Astrocyte of the spinal cord (primary cell): ENCODE results near the gene FAM124B.

Source experiments
- DNase-seq: peaks from one replicate; pipeline ENCODE4 v3.0.0; 2011; ENCODE audit warnings: low read depth, low spot score
- H3K4me3 ChIP-seq: 2 replicates; pipeline ENCODE4 v1.5.1; 2011; ENCODE audit warnings: low read depth, mild to moderate bottlenecking, low read length, moderate library complexity
- in situ Hi-C: cut with HindIII; loops from 2 replicates; pipeline ENCODE4 v1.10.0; 2017; ENCODE audit warnings: low sequenced_read_pairs
- TF ChIP-seq, protein P1 (sequence below): IDR thresholded peaks from 2 replicates; pipeline ENCODE4 v1.5.1; 2012; ENCODE audit warnings: low read depth, mild to moderate bottlenecking, low read length, inconsistent platforms

FAM124B gene

DNA sequence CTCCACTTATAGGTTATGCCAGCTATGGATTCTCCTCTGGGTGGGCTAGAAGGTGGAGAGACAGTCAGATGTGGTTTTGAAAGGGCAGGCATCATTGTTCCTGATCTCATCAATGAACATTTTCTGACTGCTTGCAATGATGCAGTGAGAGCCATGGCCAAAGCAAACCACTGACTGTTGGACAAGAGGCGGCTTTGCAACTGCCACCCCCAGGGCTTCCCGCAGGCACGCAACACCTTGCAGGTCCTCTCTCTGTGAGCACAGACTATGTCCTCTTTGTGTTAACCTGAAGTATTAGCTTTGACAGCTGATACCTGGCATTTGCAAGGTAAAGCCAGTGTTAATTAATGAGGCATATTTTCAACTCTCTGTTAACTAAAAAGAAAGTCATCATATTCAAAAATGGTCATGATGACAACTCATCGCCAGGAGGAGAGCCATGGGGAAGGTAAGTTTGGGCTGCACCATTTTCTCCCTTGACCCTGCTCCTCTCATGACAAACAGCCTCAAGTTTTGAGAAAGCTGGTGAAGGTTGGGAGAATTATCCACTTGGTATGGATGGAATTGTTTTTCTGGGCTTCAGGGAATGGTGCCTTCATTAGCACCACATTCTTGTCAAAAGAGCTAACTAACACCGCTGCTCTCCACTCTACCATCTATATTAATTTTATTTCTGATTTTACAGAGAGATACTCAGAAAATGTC is 14.9 kb upstream of the FAM124B start:
- in situ Hi-C loops, result no loop called here

DNA sequence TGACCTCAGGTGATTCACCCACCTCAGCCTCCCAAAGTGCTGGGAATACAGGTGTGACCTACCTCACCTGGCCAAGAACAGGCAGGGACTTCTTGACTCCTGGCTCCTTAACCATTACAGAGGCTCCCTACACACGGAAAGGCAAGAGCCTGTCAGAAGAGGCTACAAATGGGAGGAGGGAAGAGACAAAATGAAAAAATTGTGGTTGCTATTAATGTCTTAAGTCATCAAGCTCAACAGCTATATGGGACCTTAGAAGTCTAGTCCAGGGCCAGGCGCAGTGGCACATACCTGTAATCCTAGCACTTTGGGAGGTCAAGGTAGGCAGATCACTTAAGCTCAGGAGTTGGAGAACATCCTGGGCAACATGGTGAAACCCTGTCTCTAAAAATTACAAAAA is 11.5 kb upstream of the FAM124B start:
- DNase-seq, result no peak
- TF ChIP-seq, protein P1, sequence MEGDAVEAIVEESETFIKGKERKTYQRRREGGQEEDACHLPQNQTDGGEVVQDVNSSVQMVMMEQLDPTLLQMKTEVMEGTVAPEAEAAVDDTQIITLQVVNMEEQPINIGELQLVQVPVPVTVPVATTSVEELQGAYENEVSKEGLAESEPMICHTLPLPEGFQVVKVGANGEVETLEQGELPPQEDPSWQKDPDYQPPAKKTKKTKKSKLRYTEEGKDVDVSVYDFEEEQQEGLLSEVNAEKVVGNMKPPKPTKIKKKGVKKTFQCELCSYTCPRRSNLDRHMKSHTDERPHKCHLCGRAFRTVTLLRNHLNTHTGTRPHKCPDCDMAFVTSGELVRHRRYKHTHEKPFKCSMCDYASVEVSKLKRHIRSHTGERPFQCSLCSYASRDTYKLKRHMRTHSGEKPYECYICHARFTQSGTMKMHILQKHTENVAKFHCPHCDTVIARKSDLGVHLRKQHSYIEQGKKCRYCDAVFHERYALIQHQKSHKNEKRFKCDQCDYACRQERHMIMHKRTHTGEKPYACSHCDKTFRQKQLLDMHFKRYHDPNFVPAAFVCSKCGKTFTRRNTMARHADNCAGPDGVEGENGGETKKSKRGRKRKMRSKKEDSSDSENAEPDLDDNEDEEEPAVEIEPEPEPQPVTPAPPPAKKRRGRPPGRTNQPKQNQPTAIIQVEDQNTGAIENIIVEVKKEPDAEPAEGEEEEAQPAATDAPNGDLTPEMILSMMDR, result no peak
- in situ Hi-C loops, result no loop called here
- H3K4me3 ChIP-seq, result no peak overlapping the region

More for the DNA sequence above, 14.9 kb upstream of the FAM124B start:
- no peak for DNase-seq
- H3K4me3 ChIP-seq, result no peak overlapping the region
- TF ChIP-seq, protein P1, result no peak

DNA sequence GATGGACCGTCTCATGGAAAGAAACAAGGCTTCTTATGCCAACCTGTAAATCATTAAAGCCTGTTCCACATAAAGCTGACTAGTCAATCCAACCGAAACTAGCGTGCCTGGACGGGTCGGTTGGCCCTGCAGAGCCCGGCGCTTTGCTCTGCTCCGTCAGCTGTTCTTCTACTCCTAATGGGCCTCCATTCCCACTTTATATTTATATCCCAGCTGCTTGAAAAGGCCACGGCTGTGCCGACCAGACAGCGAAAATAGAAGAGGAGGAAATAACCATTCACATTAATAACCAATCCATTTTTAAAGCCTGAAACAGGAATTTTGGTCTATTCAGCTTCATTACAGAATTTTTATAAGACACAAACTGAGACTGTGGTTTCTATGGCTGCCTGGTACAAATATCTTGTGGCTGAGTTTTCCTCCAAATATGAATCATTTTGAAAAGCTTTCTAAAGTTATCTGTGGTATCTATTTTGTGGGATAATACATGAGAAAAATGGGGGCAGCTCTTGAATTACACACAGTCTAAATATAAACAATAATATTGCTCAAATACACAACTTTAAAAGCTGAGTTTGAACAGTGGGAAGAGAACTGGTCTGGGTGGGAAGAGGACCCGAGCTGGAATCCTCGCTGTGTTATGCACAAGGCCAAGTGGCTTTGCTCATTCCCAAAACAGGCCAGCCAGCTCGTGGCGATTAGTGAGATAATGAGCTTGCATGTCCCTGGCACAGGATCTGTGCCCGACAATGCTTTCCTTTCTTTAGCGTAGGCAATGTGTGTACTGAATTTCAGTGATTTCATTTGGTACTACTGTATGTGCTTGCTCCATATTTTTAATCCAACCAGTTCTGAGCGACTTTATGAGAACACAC is 10.5 kb upstream of the FAM124B start:
- TF ChIP-seq, protein P1, result no peak
- in situ Hi-C loops, result no loop called here
- peak; percentile 32 for DNase-seq
- H3K4me3 ChIP-seq, result no peak overlapping the region

DNA sequence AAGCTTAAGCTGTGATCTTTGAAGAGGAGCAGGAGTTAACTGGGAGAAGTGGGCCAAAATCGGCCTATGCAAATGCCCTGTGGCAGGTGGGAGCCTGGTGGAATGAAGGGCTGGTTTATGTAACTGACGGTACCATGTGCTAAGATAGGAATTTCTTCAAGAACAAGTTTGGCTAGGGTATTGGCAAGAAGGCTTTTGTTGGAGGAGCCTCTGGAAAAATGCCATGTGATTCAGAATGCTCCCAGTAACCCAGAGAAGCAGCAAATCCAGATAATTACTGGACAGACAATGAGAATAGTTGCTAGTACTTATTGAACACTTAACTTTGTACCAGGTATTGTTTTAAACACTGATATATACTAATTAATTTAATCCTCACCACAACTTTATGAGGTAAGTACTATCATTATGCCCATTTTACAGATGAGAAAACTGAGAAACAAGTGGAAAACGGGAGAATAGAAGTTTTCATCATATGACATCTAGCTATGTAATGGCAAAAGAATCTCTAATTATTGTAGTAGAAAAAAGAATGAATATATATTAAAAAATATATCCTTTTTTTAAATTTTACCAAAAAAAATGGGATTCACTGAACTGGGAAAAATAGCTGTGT is 9.1 kb upstream of the FAM124B start:
- TF ChIP-seq, protein P1, result no peak
- H3K4me3 ChIP-seq, result no peak overlapping the region
- no peak for DNase-seq
- in situ Hi-C loops, result no loop called here

DNA sequence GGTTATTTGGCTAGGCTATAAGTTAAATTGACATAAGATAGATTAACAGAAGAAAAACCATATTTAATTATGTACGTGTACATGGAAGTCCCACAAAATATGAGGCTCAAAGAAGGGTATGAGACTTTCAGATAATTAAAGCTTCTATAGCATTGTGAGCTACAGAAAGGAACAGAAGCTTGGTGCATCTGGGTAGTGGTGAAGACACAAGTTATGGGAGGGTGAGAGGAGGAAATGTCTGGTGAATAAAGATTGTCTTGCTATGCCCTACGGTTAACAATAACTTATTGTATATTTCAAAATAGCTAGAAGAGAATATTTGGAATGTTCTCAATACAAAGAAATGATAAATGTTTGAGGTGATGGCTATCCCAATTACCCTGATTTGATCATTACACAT is 6.8 kb upstream of the FAM124B start:
- no peak overlapping the region for H3K4me3 ChIP-seq
- in situ Hi-C loops, result no loop called here

DNA sequence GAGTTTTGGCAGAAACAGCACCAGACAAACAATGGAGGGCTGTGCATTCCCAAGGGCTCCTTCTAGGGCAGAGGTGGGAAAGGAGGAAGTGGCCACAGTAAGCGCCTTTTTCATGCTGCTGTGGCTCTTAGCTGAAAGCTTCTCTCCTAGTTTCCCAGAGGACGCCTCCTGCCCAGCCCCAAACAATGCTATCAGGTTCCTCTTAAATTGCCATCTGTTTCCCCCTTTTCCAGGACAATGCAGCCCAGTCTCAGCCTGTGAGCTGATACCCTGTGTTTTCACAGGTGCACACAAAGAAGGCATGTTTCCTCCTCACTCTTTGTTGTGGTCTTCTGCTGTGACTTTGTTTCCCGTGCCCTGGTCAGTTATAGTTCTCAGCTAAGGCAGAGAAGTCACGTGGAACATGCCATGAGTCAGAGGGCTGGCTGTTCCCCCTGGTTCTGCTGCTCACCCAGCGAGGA is 5.4 kb upstream of the FAM124B start:
- TF ChIP-seq, protein P1, result no peak
- no peak for DNase-seq
- no peak overlapping the region for H3K4me3 ChIP-seq
- in situ Hi-C loops, result no loop called here

More for the DNA sequence above, 6.8 kb upstream of the FAM124B start:
- TF ChIP-seq, protein P1, result no peak
- no peak for DNase-seq
